ENCODE results near the gene RASL11B.

DNA sequence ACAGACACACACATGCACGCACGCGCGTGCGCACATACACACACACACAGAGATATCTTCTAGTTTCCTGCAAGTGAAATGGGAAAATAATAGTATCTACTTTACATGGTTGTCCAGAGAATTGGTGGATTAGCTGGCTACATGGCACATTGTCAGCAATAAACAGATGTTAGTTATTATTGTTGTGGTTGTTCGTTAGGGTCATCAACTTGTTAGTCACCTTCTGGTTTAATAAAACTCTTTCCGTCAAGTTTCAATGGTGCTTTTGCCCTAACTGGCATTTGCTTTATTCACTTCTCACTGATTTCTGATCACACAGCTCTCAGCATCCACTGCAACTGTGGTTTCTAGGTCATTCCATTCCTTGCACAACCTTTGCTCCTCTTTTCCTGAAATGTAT lies 25.4 kb upstream of the RASL11B start:
- TF ChIP-seq GATA3 (IDR thresholded peaks at IDR 0.05; ENCODE audit: low read depth, low read length) (no peak), GATA2 (IDR thresholded peaks at IDR 0.05; ENCODE audit: low read depth, low read length) (no peak)
